Measurements from ENCODE around the gene PIGR. TPM values are rescaled to one million over a fixed set of nuclear protein-coding genes. Genes with fewer than 3 reads are reported as not detected.

Gene PIGR
- polyA plus RNA-seq, 1 donor (not counting 4 experiments of a cell fraction or from before 2014, with no cell fraction given), result 0.01 TPM

DNA sequence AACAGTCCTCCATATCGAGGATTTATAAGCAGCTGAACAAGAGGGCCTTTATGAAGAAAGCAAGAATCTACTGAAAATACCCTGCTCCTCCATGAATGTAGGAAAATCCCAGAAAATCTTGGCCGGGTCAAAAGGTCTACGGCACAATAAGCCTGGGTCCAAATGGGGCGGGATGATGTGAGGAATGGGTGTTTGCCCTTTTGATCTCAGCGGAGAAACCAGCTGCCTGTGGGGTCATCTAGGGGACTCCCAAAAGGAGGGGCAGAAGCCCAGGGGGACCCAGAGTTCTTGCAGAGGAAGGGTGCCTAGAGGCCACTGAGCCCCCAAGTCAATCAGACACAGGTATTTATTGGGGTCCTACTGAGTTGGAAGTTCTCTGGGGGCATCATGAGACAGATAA lies 11.4 kb upstream of the PIGR start:
- H3K27ac ChIP-seq (ENCODE audit: control insufficient read depth, insufficient read depth, low read length), result no peak overlapping the region
- H3K4me1 ChIP-seq (ENCODE audit: control insufficient read depth, extremely low read depth, insufficient read depth, low read length), result peaks cover 9% of the 10 kb centered on the region
- DNase-seq (ENCODE audit: low read depth, low spot score) (no peak), FAIRE-seq (no peak)
- H2AFZ ChIP-seq (ENCODE audit: control insufficient read depth, low read length), result no peak overlapping the region
- H3K9ac ChIP-seq (ENCODE audit: control insufficient read depth, extremely low read depth, insufficient read depth, low read length), result no peak overlapping the region
- H3K9me3 ChIP-seq (ENCODE audit: control insufficient read depth, low read depth, low read length), result no peaks in the 10 kb centered on the region
- no peaks in the 10 kb centered on the region for H3K36me3 ChIP-seq (ENCODE audit: control insufficient read depth in 2 of 2, extremely low read depth in 1 of 2, insufficient read depth in 2 of 2, low read length in 2 of 2)
- H3K4me2 ChIP-seq (ENCODE audit: control insufficient read depth, extremely low read depth, insufficient read depth, low read depth, low read length), result no peak overlapping the region
- dilution Hi-C loops (cut with MboI; ENCODE audit: extremely low pct_ligation_motif_present, low sequenced_read_pairs), result no loop called here
- H3K4me3 ChIP-seq (ENCODE audit: control insufficient read depth in 2 of 3, extremely low read depth in 1 of 3, insufficient read depth in 2 of 3, low read depth in 1 of 3, low read length in 3 of 3), result no peak overlapping the region
- no peak for TF ChIP-seq EZH2 (IDR thresholded peaks at IDR 0.05; ENCODE audit: low read length)
- TF ChIP-seq, protein P1, sequence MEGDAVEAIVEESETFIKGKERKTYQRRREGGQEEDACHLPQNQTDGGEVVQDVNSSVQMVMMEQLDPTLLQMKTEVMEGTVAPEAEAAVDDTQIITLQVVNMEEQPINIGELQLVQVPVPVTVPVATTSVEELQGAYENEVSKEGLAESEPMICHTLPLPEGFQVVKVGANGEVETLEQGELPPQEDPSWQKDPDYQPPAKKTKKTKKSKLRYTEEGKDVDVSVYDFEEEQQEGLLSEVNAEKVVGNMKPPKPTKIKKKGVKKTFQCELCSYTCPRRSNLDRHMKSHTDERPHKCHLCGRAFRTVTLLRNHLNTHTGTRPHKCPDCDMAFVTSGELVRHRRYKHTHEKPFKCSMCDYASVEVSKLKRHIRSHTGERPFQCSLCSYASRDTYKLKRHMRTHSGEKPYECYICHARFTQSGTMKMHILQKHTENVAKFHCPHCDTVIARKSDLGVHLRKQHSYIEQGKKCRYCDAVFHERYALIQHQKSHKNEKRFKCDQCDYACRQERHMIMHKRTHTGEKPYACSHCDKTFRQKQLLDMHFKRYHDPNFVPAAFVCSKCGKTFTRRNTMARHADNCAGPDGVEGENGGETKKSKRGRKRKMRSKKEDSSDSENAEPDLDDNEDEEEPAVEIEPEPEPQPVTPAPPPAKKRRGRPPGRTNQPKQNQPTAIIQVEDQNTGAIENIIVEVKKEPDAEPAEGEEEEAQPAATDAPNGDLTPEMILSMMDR (optimal IDR thresholded peaks at IDR 0.05 in 1 of 3, IDR thresholded peaks at IDR 0.05 in 1 of 3, conservative IDR thresholded peaks at IDR 0.05 in 1 of 3; ENCODE audit: extremely low read depth in 1 of 3, insufficient read depth in 2 of 3, low read length in 3 of 3), result no peak
- H3K9me1 ChIP-seq (ENCODE audit: control insufficient read depth, extremely low read depth, insufficient read depth, low read length), result no peaks in the 10 kb centered on the region
- H3K27me3 ChIP-seq (ENCODE audit: control insufficient read depth, extremely low read depth, insufficient read depth, low read length), result peaks cover 2% of the 10 kb centered on the region
- H4K20me1 ChIP-seq (ENCODE audit: control insufficient read depth, extremely low read depth, insufficient read depth, low read length), result no peaks in the 10 kb centered on the region
- H3K79me2 ChIP-seq (ENCODE audit: control insufficient read depth, insufficient read depth, low read length), result no peaks in the 10 kb centered on the region

DNA sequence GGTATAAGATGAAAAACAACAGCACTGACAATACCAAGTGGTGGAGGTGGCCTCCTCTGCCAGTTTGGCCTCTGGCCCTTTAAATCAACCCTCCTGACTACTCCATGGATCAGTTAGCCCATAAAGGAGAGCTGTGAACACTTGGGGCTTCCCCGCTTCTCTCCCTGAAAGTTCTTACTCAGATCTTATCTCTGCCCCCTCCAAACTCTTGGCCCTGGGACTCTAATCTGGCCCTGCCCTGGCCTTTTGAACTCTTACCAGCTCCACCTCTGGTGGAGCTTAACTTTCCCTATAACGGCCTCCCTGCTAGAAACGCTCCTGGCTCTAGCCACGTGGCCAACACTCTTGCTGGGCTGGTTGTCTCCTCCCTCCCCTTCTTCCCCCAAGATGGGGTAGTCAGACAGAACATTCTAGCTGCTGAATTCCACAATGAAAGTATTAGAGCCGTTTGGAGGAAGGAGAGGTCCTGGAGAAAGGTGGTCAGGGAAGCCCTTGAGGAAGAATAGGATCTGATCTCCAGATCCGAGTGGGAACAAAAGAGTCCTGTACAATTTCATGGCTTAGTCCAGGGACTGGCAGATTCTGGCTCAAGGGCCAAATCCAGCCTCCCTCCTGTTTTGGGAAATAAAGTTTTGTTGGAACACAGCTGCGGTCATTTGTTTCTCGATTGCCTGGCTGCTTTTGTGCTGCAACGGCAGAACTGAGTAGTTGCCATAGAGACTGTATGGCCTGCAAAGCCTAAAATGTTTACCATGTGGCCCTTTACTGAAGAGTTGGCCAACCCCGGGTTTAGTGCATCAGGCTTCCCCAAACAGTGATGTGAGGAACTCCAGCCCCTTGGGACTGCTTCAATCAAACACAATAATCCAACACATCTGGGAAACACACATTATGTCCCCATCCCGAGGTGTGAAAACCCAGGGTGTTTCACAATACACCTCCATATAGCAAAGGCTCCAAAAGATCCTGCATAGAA lies 9.5 kb upstream of the PIGR start:
- H3K27ac ChIP-seq (ENCODE audit: control insufficient read depth, insufficient read depth, low read length), result no peak overlapping the region
- H3K36me3 ChIP-seq (ENCODE audit: control insufficient read depth in 2 of 2, extremely low read depth in 1 of 2, insufficient read depth in 2 of 2, low read length in 2 of 2), result no peaks in the 10 kb centered on the region
- H3K9me3 ChIP-seq (ENCODE audit: control insufficient read depth, low read depth, low read length), result no peaks in the 10 kb centered on the region
- H4K20me1 ChIP-seq (ENCODE audit: control insufficient read depth, extremely low read depth, insufficient read depth, low read length), result no peaks in the 10 kb centered on the region
- no peak overlapping the region for H3K4me3 ChIP-seq (ENCODE audit: control insufficient read depth in 2 of 3, extremely low read depth in 1 of 3, insufficient read depth in 2 of 3, low read depth in 1 of 3, low read length in 3 of 3)
- DNase-seq (ENCODE audit: low read depth, low spot score), result no peak
- dilution Hi-C loops (cut with MboI; ENCODE audit: extremely low pct_ligation_motif_present, low sequenced_read_pairs), result no loop called here
- no peak overlapping the region for H3K4me2 ChIP-seq (ENCODE audit: control insufficient read depth, extremely low read depth, insufficient read depth, low read depth, low read length)
- no peak overlapping the region for H3K9ac ChIP-seq (ENCODE audit: control insufficient read depth, extremely low read depth, insufficient read depth, low read length)
- H3K27me3 ChIP-seq (ENCODE audit: control insufficient read depth, extremely low read depth, insufficient read depth, low read length), result peaks cover 2% of the 10 kb centered on the region
- H3K4me1 ChIP-seq (ENCODE audit: control insufficient read depth, extremely low read depth, insufficient read depth, low read length), result peaks cover 9% of the 10 kb centered on the region
- no peak overlapping the region for H2AFZ ChIP-seq (ENCODE audit: control insufficient read depth, low read length)
- no peak for TF ChIP-seq EZH2 (IDR thresholded peaks at IDR 0.05; ENCODE audit: low read length)
- TF ChIP-seq, protein P1 (optimal IDR thresholded peaks at IDR 0.05 in 1 of 3, IDR thresholded peaks at IDR 0.05 in 1 of 3, conservative IDR thresholded peaks at IDR 0.05 in 1 of 3; ENCODE audit: extremely low read depth in 1 of 3, insufficient read depth in 2 of 3, low read length in 3 of 3), result no peak
- H3K79me2 ChIP-seq (ENCODE audit: control insufficient read depth, insufficient read depth, low read length), result no peaks in the 10 kb centered on the region
- no peaks in the 10 kb centered on the region for H3K9me1 ChIP-seq (ENCODE audit: control insufficient read depth, extremely low read depth, insufficient read depth, low read length)
- no peak for FAIRE-seq

All from keratinocyte (primary cell).